Eye (tissue), 1 donor: ENCODE data around the gene FYB1.
"Not testable (repeated sequence)": the region's sequence is repeated elsewhere in the genome, so short reads cannot be mapped to it uniquely, and the experiment has no call there.

Source experiments
- DNase-seq: peaks from one replicate; pipeline ENCODE4 v3.0.0-alpha.2; 2015

The FYB1 gene, protein sequence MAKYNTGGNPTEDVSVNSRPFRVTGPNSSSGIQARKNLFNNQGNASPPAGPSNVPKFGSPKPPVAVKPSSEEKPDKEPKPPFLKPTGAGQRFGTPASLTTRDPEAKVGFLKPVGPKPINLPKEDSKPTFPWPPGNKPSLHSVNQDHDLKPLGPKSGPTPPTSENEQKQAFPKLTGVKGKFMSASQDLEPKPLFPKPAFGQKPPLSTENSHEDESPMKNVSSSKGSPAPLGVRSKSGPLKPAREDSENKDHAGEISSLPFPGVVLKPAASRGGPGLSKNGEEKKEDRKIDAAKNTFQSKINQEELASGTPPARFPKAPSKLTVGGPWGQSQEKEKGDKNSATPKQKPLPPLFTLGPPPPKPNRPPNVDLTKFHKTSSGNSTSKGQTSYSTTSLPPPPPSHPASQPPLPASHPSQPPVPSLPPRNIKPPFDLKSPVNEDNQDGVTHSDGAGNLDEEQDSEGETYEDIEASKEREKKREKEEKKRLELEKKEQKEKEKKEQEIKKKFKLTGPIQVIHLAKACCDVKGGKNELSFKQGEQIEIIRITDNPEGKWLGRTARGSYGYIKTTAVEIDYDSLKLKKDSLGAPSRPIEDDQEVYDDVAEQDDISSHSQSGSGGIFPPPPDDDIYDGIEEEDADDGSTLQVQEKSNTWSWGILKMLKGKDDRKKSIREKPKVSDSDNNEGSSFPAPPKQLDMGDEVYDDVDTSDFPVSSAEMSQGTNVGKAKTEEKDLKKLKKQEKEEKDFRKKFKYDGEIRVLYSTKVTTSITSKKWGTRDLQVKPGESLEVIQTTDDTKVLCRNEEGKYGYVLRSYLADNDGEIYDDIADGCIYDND

GRCh38 chr5:39219437-39219836, at the start of gene FYB1:
Gene FYB1 (minus strand): TSS chr5:39219563. CDS start chr5:39202960, 16,603 bp downstream.
- no peak for DNase-seq

DNA sequence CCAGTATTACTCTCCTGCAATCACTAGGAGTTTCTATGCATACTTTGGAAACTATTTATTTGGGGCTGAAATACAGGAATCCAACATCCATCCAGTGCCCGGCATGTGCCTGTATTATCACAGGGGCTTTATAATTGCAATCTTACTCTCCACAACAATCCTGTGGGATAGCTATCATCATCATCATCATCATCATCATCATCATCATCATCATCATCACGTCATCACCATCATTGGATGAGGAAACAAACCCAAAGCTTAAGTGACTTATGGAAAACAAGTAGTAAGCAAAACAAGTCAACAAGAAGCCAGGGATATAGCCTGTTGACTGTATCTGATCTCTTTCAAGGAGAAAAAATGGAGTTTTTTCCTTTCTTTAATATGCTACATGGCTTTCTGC, 47.8 kb upstream of the FYB1 start:
- no peak for DNase-seq

DNA sequence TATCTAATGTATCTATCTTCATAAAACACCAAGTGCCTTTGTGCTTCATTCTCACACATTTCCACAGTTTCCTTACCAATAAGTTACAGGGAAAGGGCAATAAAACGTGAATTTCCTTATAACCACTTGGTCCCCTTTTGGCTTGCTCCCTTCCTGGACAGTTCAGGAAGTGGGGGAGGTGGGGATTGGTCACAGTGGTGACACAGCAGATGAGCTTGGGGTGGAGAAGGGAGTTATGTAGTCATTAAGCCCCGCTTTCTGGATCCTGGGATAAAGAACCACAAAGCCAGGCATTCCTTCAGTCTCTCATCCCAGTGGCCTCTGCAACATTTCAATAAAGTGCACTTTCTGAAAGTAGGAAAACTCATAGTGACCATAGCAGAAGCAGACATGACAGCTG, 47.1 kb upstream of the FYB1 start:
- no peak for DNase-seq

- DNase-seq: no peak
These were observed 45.2 kb upstream of the FYB1 start for GRCh38 chr5:39264528-39264927.

DNA sequence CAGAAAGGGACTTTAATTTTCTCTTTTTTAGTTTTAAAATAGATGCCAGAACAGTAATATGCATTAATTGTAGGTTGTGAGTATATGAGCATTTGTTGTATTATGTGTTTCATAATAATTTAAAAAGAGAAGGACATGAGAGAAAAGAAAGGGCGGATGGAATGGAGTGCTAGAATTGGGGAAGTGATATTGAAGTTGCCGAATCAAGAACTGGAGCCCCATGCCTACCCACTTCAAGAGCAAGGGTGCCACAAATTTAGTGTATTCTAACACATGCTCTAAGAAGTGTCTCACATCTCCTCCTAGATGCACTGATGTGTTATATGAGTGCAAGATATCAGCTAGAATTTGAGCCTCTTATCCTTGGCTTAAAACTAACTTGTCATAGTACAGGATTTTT, 43.6 kb upstream of the FYB1 start:
- no peak for DNase-seq

GRCh38 chr5:39260095-39260494, 40.7 kb upstream of the FYB1 start:
- no peak for DNase-seq

GRCh38 chr5:39257554-39257953, 38.2 kb upstream of the FYB1 start:
- no peak for DNase-seq

GRCh38 chr5:39256477-39257235, 37.3 kb upstream of the FYB1 start:
- no peak for DNase-seq

DNA sequence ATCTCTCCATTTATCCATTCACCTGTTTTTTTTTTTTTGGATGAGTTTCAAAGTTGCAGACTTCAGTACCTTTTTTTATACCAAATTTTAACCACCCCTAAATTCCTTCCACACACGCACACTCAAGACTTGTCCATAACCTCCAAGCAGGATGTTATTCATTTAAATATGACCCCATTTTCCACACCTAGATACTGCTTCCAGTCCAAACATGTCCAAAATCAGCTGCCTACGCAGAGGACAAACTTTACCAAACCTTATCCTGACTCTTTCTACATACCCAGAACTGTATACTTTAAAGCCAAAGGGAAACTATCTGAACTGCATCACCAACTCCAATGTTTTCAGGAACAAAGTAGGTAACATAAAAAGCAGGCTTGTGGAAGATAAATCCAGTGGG, 36.0 kb upstream of the FYB1 start:
- DNase-seq: no peak

GRCh38 chr5:39254671-39255070, 35.3 kb upstream of the FYB1 start:
- DNase-seq: no peak

GRCh38 chr5:39253196-39253595, 33.8 kb upstream of the FYB1 start:
- DNase-seq: no peak

GRCh38 chr5:39249564-39250274, 30.4 kb upstream of the FYB1 start:
- no peak for DNase-seq

GRCh38 chr5:39249069-39249468, 29.7 kb upstream of the FYB1 start:
- no peak for DNase-seq

DNA sequence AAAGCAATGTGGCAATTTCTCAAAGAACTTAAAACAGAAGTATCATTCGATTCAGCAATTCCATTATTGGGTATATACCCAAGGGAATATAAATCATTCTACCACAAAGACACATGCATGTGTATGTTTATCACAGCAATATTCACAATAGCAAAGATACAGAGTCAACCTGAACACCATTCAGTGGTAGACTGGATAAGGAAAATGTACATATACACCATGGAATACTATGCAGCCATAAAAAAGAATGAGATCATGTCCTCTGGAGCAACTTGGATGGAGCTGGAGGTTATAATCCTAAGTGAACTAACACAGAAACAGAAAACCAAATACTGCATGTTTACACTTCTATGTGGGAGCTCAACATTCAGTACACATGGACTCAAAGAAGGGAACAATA, 21.4 kb upstream of the FYB1 start:
- no peak for DNase-seq

GRCh38 chr5:39238366-39239105, 19.2 kb upstream of the FYB1 start:
- DNase-seq: no peak

GRCh38 chr5:39236718-39237117, 17.4 kb upstream of the FYB1 start:
- no peak for DNase-seq

GRCh38 chr5:39235648-39236047, 16.3 kb upstream of the FYB1 start:
- DNase-seq: no peak

GRCh38 chr5:39234494-39234893, 15.1 kb upstream of the FYB1 start:
- DNase-seq: not testable (repeated sequence)

GRCh38 chr5:39233783-39234182, 14.4 kb upstream of the FYB1 start:
- DNase-seq: no peak

- DNase-seq: peak; percentile 52
These were observed 12.6 kb upstream of the FYB1 start for GRCh38 chr5:39231705-39232525.

GRCh38 chr5:39228596-39228995, 9.2 kb upstream of the FYB1 start:
- no peak for DNase-seq
